Tibial nerve (tissue), 4 donors: ENCODE results near the gene AK3. TPM values are rescaled to one million over a fixed set of nuclear protein-coding genes. Genes with fewer than 3 reads are reported as not detected.
A peak's percentile ranks its signal among the peaks of the same experiment; 100 is the strongest.

Source experiments
- DNase-seq, 2 donors: peaks; one replicate each; pipeline ENCODE4 v3.0.0-alpha.2; 2019; ENCODE audit warnings: low spot score in 2 of 2
- H3K27ac ChIP-seq, 4 donors: fragments of 200-600 bp; sonication (generic) in 3 of 4; one replicate each; pipeline ENCODE4 v1.5.1; 2017 to 2019; ENCODE audit warnings: mild to moderate bottlenecking in 1 of 4
- H3K27me3 ChIP-seq, 2 donors: fragments of 200-600 bp; sonication (generic) in 1 of 2; one replicate each; pipeline versions ENCODE4 v1.5.1 to v1.6.0; 2017 to 2019
- H3K36me3 ChIP-seq, 3 donors: fragments of 200-600 bp; sonication (generic); one replicate each; pipeline ENCODE4 v1.5.1; 2018 to 2019
- H3K4me1 ChIP-seq, 4 donors: fragments of 200-600 bp; sonication (generic) in 3 of 4; one replicate each; pipeline ENCODE4 v1.5.1; 2017 to 2019
- H3K4me3 ChIP-seq, 4 donors: fragments of 200-600 bp; sonication (generic) in 3 of 4; one replicate each; pipeline ENCODE4 v1.5.1; 2017 to 2019; ENCODE audit warnings: mild to moderate bottlenecking in 1 of 4, moderate library complexity in 1 of 4
- H3K9me3 ChIP-seq, 4 donors: fragments of 200-600 bp; sonication (generic) in 3 of 4; one replicate each; pipeline ENCODE4 v1.5.1; 2017 to 2019
- EP300 ChIP-seq, 2 donors: sonication (generic); formaldehyde crosslinking; IDR thresholded peaks; one replicate each; pipeline ENCODE4 v1.6.1; 2017; ENCODE audit warnings: antibody characterized with exemption in 2 of 2, mild to moderate bottlenecking in 1 of 2
- POLR2A ChIP-seq, 2 donors: fragments of 450-650 bp; IDR thresholded peaks; one replicate each; pipeline ENCODE4 v1.6.1; 2017; ENCODE audit warnings: antibody characterized with exemption in 2 of 2, mild to moderate bottlenecking in 2 of 2, moderate library complexity in 2 of 2
- WGBS, 2 donors: methylation state at CpG; one replicate each; pipeline ENCODE4 v1.1.5; 2018; 5-methylcytosine and 5-hydroxymethylcytosine counted together
- total RNA-seq, 4 donors: library from RNA; depleted of rRNA; stranded (reverse); fragments of >200 nt; gene quantifications; one replicate each; pipeline ENCODE4 v1.1.0, GENCODE V29; 2016
- TF ChIP-seq, protein P1 (sequence below), 5 experiments: fragments of 200-600 bp in 3 of 5; fragments of 450-650 bp in 2 of 5; sonication (generic) in 3 of 5; IDR thresholded peaks; one replicate each; pipeline ENCODE4 v1.5.1; 2016 to 2019; ENCODE audit warnings: antibody characterized with exemption in 5 of 5, mild to moderate bottlenecking in 3 of 5, moderate library complexity in 2 of 5

AK3 gene
- total RNA-seq, 4 donors from 2014 or later = 70.2 to 97.5 (median 93.4) TPM

DNA sequence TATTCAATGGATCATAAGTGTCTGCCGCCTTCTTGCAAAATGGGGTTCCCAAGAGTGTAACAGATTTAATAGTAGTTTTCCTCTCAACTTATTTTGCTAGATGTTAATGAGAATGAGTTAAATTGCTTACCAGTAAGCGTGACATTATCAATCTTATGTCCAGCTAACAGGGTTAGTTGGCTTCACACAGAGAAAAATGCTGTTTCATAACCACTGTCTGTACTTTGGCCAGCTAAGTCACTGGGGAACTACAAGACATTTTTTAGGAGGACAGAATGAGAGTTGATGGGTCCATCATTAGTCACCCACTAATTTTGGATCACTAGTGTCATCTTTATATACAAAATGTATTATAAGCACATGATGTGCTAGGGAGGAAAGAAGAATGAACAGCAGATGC lies 60.3 kb downstream of the AK3 start:
- peaks cover 0 to 49% (median 15%) of the 10 kb centered on the region in 4 donors for H3K4me1 ChIP-seq
- no peak for DNase-seq
- H3K27ac ChIP-seq = peak overlapping the region; percentile 91 to 98 (median 98)
- no peaks in the 10 kb centered on the region for H3K9me3 ChIP-seq
- peaks cover 0 to 12% (median 0%) of the 10 kb centered on the region in 3 donors for H3K36me3 ChIP-seq
- TF ChIP-seq POLR2A (IDR thresholded peaks at IDR 0.05) (no peak), EP300 (IDR thresholded peaks at IDR 0.05) (no peak)
- TF ChIP-seq, protein P1, sequence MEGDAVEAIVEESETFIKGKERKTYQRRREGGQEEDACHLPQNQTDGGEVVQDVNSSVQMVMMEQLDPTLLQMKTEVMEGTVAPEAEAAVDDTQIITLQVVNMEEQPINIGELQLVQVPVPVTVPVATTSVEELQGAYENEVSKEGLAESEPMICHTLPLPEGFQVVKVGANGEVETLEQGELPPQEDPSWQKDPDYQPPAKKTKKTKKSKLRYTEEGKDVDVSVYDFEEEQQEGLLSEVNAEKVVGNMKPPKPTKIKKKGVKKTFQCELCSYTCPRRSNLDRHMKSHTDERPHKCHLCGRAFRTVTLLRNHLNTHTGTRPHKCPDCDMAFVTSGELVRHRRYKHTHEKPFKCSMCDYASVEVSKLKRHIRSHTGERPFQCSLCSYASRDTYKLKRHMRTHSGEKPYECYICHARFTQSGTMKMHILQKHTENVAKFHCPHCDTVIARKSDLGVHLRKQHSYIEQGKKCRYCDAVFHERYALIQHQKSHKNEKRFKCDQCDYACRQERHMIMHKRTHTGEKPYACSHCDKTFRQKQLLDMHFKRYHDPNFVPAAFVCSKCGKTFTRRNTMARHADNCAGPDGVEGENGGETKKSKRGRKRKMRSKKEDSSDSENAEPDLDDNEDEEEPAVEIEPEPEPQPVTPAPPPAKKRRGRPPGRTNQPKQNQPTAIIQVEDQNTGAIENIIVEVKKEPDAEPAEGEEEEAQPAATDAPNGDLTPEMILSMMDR (IDR thresholded peaks at IDR 0.05) = no peak
- 36 to 38% methylated on average over 2 of the region's 2 CpGs for WGBS, 2 donors
- peak overlapping the region; percentile 83 to 92 (median 87) for H3K4me3 ChIP-seq
- no peaks in the 10 kb centered on the region for H3K27me3 ChIP-seq

DNA sequence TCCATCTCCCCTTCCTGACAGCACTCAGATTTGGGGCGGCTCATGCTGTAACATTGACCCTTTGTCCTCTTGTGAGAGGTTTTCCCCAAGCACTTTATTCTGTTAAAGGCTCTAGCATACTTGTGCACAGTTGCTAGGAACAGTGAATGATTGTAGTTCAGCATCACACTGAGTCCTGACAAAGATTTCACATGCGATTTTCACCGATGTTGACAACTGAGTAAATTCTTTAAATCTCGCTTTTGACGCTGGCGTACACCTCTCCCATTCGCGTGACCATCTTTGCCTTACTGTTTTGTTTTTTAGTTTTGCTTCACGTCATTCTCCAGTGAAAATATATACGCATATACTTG lies 60.9 kb downstream of the AK3 start:
- no peak for DNase-seq
- TF ChIP-seq, protein P1 (IDR thresholded peaks at IDR 0.05) = no peak
- TF ChIP-seq EP300 (IDR thresholded peaks at IDR 0.05) = no peak
- no peak for TF ChIP-seq POLR2A (IDR thresholded peaks at IDR 0.05)
- H3K27ac ChIP-seq = peak overlapping the region; percentile 91 to 98 (median 98)
- H3K9me3 ChIP-seq = no peaks in the 10 kb centered on the region
- H3K27me3 ChIP-seq = no peaks in the 10 kb centered on the region
- H3K4me3 ChIP-seq = peak overlapping the region; percentile 83 to 92 (median 87)
- H3K4me1 ChIP-seq = peaks cover 0 to 45% (median 15%) of the 10 kb centered on the region in 4 donors
- WGBS, 2 donors = 1% methylated on average over 10 of the region's 10 CpGs
- H3K36me3 ChIP-seq = peaks cover 0 to 6% (median 0%) of the 10 kb centered on the region in 3 donors

DNA sequence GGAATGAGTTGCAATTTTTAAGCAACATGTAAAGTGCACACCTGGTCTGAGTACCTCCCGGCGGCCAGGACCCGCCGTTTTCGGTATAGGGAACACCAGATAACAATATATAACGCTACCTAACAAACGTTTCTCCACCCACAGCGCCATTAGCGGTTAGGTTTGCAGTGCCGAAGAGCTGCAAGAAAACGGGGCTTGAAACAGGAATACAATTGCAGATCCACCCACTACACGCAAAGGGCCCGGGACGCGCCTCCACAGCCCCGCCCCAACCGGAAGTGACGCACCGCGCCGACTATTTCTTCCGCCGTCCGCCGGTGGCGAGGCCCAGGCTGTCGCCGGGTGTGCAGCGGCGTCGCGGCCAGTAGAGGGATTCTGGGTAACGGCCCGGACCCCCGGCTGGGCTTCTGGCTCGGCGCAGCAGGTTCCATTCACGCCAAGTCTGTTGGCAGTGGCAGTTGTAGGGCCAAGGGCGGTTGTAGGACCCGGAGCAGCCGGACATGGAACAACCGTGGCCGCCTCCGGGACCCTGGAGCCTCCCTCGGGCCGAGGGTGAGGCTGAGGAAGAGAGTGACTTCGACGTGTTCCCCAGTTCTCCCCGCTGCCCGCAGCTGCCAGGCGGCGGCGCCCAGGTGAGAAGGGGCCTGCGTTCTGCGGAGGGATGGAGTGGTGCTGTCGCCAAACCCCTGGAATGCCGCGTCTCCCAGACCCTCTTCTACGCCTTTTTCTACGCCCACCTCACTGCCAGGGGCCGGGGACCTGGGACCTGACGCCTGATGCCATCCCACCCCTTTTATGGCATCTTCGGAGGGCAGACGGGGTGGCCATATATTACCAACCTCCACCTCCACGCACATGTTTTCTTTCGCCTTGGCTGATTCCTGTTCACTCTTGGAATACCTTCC lies 61.5 kb downstream of the AK3 start, which contains the start of gene CDC37L1:
Gene CDC37L1, plus strand, starts transcription at position 302 of the 905 bp plus-strand sequence. Its CDS starts 199 bp downstream, at position 501.
- Histone ChIP-seq H3K27ac (peak within 1 kb of the TSS; percentile 91 to 98 (median 98)), H3K27me3 (no peaks in the 10 kb centered on the region), H3K4me3 (peak within 1 kb of the TSS; percentile 83 to 92 (median 87)), H3K9me3 (no peaks in the 10 kb centered on the region), H3K4me1 (peaks cover 0 to 39% (median 15%) of the 10 kb centered on the region in 4 donors), H3K36me3 (no peaks in the 10 kb centered on the region)
- peak; percentile 96 to 98 for DNase-seq
- TF ChIP-seq, protein P1 (IDR thresholded peaks at IDR 0.05) = peak; percentile 50 to 94 (median 70)
- TF ChIP-seq EP300 (IDR thresholded peaks at IDR 0.05) (peak; percentile 85 to 99), POLR2A (IDR thresholded peaks at IDR 0.05) (peak; percentile 90 to 98)
- WGBS, 2 donors = 0% methylated on average over 54 to 55 of the region's 66 CpGs

DNA sequence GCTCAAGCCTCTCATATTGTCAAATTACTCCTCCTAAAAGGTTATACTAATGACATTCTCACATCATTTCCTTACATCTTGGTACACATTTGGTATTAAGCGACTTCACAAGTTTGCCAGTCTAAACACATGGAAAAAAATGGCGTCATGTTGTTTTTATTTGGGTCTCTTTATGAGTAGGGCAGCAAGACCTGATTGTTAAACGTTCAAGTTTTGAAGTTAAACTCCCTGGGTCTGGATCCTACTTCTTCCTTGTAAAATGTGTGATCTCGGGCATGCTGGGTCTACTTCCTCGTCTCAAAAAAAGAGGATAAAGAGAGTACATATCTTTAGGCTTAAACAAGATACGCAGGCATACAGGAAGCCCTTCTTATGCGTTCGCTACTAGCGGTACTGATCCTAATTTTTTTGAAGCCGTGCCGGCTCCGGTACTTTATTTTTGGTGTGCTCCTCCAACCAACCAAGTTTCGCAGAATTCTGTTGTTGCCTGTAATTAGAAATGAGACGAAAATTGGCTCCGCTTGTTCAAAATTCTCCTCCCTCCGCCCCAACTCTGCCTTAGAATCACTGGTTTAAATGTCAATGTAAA lies 62.2 kb downstream of the AK3 start:
- H3K4me1 ChIP-seq = peaks cover 0 to 31% (median 15%) of the 10 kb centered on the region in 4 donors
- H3K36me3 ChIP-seq = no peaks in the 10 kb centered on the region
- H3K27me3 ChIP-seq = no peaks in the 10 kb centered on the region
- H3K9me3 ChIP-seq = no peaks in the 10 kb centered on the region
- 0 to 1% methylated on average over 16 of the region's 16 CpGs for WGBS, 2 donors
- peak overlapping the region; percentile 83 to 92 (median 87) for H3K4me3 ChIP-seq
- H3K27ac ChIP-seq = peak overlapping the region; percentile 91 to 98 (median 98)
- no peak for DNase-seq
- TF ChIP-seq POLR2A (IDR thresholded peaks at IDR 0.05) (no peak), EP300 (IDR thresholded peaks at IDR 0.05) (no peak)
- TF ChIP-seq, protein P1 (IDR thresholded peaks at IDR 0.05) = no peak
